Measurements from ENCODE around the gene MEP1B.
"Not testable (repeated sequence)": the region's sequence is repeated elsewhere in the genome, so short reads cannot be mapped to it uniquely, and the experiment has no call there.

Gene MEP1B

DNA sequence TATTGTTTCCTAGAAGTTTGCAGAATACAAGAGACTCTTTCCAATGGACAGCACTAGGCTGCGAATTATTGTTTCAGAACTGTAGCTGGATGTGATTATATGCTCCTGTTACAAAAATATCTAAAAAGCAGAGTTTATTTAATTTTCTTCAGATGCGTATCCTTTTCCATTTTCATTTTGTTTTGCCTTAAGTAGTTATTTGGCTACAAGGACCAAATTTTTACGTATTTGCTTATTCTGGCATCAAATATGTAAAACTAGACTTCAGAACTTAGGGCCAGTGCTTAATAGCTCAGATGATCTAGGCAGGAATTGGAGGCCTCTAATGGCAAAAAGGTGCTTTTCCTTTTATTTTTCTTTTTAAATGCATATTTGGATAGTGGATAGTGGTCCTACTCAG, 18.7 kb downstream of the MEP1B start:
- TF ChIP-seq, protein P1, sequence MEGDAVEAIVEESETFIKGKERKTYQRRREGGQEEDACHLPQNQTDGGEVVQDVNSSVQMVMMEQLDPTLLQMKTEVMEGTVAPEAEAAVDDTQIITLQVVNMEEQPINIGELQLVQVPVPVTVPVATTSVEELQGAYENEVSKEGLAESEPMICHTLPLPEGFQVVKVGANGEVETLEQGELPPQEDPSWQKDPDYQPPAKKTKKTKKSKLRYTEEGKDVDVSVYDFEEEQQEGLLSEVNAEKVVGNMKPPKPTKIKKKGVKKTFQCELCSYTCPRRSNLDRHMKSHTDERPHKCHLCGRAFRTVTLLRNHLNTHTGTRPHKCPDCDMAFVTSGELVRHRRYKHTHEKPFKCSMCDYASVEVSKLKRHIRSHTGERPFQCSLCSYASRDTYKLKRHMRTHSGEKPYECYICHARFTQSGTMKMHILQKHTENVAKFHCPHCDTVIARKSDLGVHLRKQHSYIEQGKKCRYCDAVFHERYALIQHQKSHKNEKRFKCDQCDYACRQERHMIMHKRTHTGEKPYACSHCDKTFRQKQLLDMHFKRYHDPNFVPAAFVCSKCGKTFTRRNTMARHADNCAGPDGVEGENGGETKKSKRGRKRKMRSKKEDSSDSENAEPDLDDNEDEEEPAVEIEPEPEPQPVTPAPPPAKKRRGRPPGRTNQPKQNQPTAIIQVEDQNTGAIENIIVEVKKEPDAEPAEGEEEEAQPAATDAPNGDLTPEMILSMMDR (IDR thresholded peaks at IDR 0.05; ENCODE audit: control extremely low read depth, extremely low read depth, low read depth, missing control alignments): no peak
- CTCF ChIA-PET: interaction anchor here (1.4 kb wide), 1 partner anchor 10 kb away, joined by 3 read pairs; no protein-coding TSS in a partner anchor
- POLR2A ChIA-PET: no interaction called here
- no peak for DNase-seq (ENCODE audit: extremely low spot score)

DNA sequence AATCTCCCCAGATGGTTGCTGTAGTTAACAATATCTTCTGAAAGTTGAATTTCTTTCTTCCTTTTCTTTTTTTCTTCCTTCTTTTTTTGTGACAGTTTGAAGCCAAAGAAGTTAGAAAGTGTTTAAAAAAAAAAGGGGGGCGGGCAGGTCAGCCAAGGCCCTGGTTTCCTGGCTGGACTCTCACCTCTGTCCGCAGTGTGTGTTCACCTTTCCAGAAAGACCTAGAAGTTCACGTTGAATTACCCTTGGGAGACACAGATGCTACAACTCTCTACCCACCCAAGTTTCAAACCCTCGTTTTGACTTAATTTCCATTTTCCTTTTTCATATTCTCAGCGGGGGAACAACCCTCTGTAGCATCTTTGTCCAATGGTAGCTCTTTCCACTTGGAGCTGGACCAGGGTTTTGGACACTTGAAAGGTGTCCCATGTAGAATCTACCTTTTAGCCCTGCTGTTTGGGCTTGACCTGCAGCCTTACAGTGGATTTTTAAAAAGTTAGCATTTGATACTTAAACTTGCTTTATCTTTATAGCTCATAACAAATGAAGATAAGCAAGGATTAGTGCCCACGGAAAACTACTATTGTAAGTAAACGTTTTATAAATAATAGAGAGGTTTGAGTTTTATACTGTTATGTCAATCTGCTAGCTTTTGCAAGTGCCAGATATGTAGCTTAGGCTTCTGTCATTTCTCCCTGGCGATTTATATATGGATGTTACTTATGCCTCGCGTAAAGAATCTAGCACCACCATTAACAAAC, 20.0 kb downstream of the MEP1B start:
- DNase-seq (ENCODE audit: extremely low spot score): no peak
- TF ChIP-seq, protein P1 (IDR thresholded peaks at IDR 0.05; ENCODE audit: control extremely low read depth, extremely low read depth, low read depth, missing control alignments): no peak
- ChIA-PET POLR2A (no interaction called here), CTCF (interaction anchor here (0.6 to 1.7 kb wide), 5 partner anchors 9 to 29 kb away, joined by 3 read pairs; no protein-coding TSS in a partner anchor)

DNA sequence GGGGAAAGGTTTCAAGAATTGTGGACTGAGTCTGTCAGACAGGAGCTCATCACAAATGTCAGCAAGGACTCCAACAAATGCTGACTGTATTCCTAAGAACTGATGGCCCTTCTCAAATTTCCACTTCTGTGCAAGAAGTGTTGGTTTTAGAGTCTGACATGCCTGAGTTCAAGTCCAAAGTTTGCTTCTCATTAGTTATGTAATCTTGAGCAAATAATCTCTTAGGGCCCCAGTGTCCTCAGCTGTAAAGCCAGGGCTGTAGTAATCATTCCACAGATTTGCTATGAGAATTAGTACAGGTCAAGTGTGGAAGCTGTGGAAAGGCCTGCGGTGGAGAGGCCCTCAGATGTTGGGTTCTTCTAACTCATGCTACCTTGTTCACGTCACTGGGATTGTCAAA, 23.9 kb downstream of the MEP1B start:
- POLR2A ChIA-PET: no interaction called here
- no peak for DNase-seq (ENCODE audit: extremely low spot score)
- CTCF ChIA-PET: no interaction called here
- TF ChIP-seq, protein P1 (IDR thresholded peaks at IDR 0.05; ENCODE audit: control extremely low read depth, extremely low read depth, low read depth, missing control alignments): no peak

DNA sequence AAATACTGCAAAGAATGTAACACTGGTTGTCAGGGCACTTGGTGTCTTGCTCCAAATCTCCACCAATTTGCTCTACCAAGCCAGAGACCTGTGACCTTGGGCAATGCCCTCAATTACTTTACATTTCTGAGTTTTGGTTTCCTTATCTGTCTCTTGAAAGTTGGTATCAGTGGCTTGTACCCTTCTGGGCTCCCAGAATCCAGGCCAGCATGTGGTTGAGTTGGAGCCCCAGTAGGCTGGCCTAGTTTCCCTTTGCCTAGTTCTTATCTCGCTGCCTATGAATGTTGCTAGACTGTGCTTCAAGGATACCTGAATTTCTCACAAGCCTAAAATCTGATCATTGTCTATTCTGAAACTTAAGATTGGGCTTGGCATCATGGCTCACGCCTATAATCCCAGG, 26.6 kb downstream of the MEP1B start:
- CTCF ChIA-PET: no interaction called here
- DNase-seq (ENCODE audit: extremely low spot score): no peak

DNA sequence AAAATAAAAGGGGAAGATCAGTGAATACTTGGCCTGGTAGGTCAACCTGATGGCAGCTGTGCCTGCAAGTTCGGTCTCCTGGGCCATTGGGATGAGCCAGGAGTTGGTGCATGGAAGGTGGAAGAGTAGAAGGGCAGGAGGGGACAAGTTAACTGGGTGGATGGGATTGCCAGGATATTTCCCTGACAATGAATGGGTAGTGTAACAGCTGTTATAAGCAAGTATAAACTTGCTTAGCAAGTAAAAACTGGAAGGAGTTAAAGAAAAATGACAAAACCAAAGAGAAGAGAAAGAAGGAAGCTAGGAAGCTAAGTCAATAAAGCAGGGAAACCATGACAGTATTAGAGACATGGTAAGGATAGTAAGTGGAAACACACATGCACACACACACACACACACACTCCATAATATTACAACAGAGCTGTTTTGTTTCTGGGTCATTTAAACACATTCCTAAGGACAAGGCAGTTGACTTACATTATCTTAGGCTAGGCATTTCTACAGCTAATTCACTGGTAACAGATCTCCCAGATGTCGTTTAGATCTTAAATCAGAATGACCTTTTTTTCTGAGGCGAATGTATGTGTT, 29.7 kb downstream of the MEP1B start:
- ChIA-PET POLR2A (no interaction called here), CTCF (interaction anchor here (1.0 to 1.8 kb wide), 3 partner anchors 9 to 22 kb away, joined by 3 read pairs; no protein-coding TSS in a partner anchor)
- DNase-seq (ENCODE audit: extremely low spot score): no peak
- TF ChIP-seq, protein P1 (IDR thresholded peaks at IDR 0.05; ENCODE audit: control extremely low read depth, extremely low read depth, low read depth, missing control alignments): no peak

More for the DNA sequence above, 26.6 kb downstream of the MEP1B start:
- TF ChIP-seq, protein P1 (IDR thresholded peaks at IDR 0.05; ENCODE audit: control extremely low read depth, extremely low read depth, low read depth, missing control alignments): no peak
- POLR2A ChIA-PET: no interaction called here

DNA sequence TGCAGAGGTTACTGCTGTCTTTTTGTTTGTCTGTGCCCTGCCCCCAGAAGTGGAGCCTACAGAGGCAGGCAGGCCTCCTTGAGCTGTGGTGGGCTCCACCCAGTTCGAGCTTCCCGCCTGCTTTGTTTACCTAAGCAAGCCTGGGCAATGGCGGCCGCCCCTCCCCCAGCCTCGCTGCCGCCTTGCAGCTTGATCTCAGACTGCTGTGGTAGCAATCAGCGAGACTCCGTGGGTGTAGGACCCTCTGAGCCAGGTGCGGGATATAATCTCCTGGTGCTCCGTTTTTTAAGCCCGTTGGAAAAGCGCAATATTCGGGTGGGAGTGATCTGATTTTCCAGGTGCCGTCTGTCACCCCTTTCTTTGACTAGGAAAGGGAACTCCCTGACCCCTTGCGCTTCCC, 43.5 kb downstream of the MEP1B start:
- CTCF ChIA-PET, POLR2A ChIA-PET: not testable (repeated sequence)

DNA sequence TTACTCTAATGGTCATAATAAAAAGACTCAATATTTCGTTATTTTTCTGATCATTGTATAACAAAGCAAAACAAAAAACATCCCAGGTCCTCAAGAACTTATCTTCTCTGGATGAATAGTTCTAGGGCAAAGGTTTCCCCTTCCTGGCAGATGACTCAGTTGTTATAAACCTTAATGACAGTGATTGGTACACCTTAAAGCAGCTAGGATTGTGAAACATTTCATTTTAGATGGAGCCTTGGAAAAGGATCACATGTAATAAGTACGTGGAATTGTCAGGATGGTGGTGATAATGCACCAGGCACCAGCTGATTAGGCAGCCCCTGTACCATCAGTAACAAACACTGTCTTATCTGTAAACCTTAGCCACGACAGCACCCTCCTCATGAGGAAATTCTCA, 47.2 kb downstream of the MEP1B start:
- ChIA-PET POLR2A (no interaction called here), CTCF (no interaction called here)
- TF ChIP-seq, protein P1 (IDR thresholded peaks at IDR 0.05; ENCODE audit: control extremely low read depth, extremely low read depth, low read depth, missing control alignments): no peak
- DNase-seq (ENCODE audit: extremely low spot score): no peak

More for the DNA sequence above, 43.5 kb downstream of the MEP1B start:
- not testable (repeated sequence) for DNase-seq (ENCODE audit: extremely low spot score)
